ENCODE results near the gene CELA2B.
"Not testable (repeated sequence)": the region's sequence is repeated elsewhere in the genome, so short reads cannot be mapped to it uniquely, and the experiment has no call there.

The CELA2B gene

GRCh38 chr1:15501208-15502032 lies 25.5 kb downstream of the CELA2B start:
- peak; percentile 19 for DNase-seq

DNA sequence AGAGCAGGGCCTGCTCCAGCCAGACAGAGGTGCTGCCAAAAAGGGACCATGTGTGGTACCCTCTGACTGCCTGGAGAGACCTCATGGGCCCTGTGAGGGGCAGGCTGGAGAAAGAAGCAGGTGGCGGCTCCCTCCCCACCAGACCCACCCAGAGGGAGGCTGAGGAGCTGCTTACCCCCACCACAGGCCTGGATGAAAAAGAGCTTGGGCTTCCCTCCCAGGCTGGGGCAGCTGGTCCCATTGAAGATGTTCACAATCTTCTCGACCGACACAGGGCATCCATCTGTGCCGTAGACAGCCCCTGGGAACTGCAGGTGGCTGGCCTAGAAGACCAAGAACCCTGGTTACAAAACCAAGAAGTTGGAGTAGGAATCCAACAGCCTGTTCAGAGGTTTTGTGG lies 28.5 kb downstream of the CELA2B start:
- no peak for DNase-seq

GRCh38 chr1:15506831-15507230 lies 30.9 kb downstream of the CELA2B start:
- no peak for DNase-seq

- no peak for DNase-seq
These were observed 31.4 kb downstream of the CELA2B start for GRCh38 chr1:15507278-15507677.

GRCh38 chr1:15508700-15509487 lies 33.0 kb downstream of the CELA2B start:
- DNase-seq, result no peak

DNA sequence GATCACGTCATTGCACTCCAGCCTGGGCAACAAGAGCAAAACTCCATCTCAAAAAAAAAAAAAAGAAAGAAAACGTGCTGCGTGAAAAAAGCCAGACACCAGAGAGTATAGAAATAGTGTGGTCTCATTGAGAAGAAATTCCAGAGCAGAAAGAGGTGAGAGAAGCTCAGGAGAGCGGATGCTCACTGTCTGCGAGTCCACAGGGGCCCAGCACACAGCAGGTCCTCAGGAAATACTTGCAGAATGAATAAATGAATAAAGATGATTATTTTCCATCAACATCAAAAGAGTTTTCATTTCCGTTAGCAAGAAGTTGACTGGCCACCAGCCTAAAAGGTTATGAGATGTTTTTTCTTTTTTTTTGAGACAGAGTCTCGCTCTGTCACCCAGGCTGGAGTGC lies 33.7 kb downstream of the CELA2B start:
- no peak for DNase-seq

DNA sequence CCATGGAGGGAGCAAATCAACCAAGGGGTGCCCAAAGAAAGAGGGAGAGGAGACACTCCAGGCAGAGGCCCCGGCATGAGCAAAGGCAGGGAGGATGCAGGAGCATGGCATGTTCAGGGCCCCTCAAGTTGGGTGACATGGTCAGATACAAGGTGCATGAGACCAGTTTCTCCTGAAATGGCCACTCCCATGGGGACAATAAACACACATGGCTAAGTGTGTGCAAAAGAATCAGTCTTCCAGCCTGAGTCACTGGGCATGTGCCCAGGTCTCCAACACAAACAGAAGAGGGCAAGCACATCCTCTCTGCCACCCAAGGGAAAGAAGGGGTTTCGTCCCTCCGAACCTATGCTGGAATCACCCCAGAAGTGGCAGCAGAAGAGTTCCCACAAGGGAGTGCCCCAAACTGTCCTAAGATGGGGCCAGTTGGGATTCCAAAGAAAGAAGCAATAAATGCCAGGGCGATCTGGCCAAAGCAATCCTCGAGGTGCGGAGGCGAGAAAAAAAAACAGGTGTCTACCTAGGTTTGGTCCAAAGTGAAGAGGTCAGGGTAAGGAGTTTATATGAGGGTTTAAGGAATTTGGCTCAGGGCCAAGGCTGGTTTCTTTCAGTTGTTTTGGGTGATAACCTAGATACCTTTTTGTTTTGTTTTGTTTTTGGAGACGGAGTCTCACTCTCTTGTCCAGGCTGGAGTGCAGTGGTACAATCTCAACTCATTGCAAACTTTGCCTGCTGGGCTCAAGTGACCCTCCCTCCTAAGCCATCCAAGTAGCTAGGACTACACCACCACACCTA lies 34.9 kb downstream of the CELA2B start:
- DNase-seq, result no peak

DNA sequence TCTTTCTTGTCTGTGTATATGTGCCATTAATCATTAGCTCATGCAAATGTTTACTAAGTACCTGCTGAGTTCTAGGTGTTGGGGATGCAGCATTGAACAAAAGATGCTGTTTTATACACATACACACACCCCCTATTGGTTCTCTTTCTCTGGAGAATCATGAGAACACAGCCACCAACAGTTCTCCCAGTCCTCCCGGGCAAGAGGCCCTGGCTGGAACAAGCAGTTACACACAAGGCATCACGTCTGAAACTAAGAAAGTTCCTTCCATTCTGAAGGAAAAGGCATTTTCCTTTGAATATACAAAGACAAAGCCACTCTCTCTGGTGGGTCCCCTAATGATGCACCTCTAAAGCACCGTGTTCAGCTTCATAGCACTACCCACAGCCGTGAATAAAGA lies 37.3 kb downstream of the CELA2B start:
- no peak for DNase-seq

DNA sequence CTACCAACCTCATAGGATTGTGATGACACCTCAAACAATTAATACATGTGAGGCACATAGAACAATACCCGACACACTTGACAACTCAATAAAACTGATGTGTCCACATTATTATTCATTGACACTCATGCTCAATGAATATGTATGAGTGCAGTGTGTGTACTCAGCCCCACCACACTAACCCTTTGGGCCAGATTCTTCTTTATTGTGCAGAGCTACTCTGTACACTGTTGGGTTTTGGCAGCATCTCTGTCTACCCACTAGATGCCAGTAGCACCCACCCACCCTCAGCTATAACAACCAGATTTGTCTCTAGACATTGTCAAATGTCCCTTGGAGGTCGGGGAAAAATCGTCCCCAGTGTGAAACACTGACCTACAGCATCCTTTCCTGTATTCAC lies 38.0 kb downstream of the CELA2B start:
- no peak for DNase-seq

DNA sequence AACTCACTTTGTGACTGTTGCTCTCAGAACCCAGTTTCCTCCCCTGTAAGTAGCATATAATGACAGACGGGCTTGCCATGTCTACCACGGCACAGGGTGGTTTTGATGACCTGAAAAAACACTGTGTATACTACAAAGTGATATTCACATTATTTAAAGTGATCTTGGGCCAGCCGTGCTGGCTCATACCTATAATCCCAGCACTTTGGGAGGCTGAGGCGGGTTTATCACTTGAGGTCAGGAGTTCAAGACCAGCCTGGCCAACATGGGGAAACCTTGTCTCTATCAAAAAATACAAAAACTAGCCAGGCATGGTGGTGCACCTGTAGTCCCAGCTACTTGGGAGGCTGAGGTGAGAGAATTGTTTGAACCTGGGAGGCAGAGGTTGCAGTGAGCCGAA lies 38.7 kb downstream of the CELA2B start:
- DNase-seq, result not testable (repeated sequence)

DNA sequence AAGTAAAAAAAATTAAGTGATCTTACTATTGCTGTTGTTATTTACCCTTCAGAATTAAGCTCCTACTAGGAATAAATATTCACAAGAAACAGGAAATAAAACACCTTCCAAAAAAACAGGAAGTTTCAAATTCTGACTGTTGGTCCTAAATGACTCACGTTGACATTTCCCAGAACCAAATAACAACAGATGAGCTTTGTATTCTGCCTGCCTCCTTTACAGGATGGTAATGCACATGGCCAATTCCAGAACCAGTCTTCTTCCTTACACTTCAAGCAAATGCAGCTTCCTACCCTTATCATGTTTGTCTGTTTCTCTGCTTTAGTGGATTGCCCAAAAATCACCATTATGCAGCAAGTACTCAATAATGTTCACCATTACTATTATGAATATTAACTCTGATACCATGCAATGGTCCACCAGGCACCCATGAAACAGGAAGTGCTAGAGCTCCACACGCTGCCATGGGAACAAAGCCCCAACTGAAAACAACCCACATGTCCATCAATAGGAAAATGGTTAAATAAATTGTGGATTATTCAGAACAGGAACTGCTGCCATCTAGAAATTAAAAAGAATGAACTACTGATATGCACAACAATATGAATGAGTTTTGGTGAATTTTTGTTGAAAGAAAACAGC lies 39.2 kb downstream of the CELA2B start:
- no peak for DNase-seq

- no peak for DNase-seq
These were observed 43.7 kb downstream of the CELA2B start for GRCh38 chr1:15519625-15520024.

DNA sequence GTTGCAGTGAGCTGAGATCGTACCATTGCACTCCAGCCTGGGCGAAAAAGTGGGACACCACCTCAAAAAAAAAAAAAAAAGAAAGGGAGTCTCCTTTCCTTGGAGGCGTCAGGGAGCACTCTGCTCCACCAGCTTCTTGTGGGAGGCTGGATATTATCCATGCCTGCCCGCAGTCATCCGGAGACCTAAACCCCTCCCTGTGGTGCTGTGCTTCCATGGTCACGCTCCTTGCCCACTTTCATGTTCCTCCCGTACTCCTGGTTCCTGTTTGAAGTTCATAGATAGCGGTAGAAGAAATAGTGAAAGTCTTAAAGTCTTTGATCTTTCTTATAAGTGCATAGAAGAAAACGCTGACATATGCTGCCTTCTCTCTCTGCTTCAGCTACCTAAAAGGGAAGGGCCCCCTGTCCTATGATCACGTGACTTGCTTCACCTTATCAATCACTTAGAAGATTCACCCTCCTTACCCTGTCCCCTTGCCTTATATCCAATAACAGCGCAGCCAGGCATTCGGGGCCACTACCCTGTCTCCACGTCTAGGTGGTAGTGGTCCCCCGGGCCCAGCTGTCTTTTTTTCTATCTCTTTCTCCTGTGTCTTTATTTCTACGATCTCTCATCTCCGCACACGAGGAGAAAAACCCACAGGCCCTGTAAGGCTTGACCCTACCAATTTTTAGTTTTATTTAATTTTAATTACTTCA lies 45.5 kb downstream of the CELA2B start:
- not testable (repeated sequence) for DNase-seq

- DNase-seq, result no peak
These were observed 46.6 kb downstream of the CELA2B start for GRCh38 chr1:15522551-15522950.

- no peak for DNase-seq
These were observed 47.5 kb downstream of the CELA2B start for GRCh38 chr1:15523104-15524020.

GRCh38 chr1:15524021-15524282 lies 48.0 kb downstream of the CELA2B start, which contains the start of gene CASP9:
Gene CASP9 (minus strand): TSS chr1:15524215. CDS start chr1:15524200, 15 bp downstream.
- no peak for DNase-seq

DNA sequence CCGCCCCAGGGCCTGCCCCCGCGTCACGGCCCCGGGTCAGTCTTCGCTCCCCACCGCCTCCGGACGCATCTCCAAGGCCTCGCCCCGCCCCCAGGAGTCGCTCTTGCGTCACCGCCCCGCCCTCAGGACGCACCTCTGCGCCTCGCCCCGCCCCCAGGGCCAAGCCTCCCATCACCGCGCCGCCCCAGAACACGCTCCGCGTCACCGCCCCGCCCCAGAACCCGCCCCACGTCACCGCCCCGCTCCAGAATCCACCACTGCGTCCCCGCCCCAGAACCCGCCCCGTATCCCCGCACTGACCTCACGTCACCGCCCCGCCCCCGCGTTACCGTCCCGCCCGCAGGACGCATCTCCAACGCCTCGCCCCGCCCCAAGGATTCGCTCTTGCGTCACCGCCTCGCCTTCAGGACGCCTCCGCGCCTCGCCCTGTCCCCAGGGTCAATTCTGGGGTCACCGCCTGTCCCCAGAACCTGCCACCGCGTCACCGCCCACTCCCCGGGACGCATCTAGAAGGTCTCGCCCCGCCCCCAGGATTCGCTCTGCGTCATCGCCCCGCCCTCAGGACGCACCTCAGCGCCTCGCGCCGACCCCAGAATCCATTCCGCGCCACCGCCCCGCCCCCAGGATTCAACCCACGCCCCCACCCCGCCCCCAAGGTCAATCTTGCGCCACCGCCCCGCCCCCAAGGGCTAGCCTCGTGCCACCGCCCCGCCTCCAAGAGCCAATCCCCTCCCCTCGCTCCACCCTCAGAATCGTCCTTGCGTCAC lies 48.6 kb downstream of the CELA2B start:
- DNase-seq, result peak; percentile 98

DNA sequence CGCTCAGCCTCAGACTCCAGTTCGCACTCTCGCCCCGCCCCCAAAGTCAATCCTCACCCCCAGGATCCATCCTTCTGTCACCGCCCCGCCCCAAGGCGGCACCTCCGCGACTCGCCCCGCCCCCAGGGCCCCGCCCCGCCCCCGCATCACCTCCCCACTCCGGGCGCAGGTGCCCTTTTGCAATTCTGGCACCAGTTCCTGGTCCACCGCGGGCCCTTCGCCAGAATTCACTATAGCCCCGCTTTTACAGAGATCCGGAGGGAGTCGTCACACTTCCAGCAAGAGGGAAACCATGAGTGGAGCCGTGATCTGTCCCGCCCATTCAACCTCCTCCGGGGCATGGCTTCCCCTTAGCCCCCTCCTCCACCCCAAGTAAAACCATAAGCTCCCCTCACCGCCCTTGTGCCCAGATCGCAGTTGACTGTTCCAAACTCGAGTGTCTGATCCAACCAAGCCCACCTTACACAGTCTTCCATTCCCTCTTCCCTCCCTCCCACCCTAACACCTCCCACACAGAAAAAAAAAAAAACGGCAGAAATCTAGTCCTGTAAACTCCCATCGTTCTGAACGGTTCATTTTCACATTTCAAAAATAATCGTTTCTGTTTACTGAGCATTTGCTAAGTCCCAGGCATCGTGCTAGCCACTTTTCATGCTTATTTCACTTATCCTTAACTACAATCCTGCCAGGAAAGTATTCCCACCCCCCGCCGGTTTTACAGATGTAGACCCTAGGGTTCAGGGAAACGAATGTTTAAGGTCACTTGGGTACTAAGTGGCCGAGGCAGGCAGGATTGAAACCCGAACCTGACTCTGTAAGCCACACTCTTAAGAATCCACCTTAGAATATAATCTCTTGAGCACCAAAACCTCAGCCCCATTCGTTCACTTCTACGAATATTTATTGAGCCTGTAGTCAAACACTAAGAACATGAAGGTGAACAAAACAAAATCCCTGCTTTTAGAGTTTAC lies 49.4 kb downstream of the CELA2B start:
- peak; percentile 99 for DNase-seq

DNA sequence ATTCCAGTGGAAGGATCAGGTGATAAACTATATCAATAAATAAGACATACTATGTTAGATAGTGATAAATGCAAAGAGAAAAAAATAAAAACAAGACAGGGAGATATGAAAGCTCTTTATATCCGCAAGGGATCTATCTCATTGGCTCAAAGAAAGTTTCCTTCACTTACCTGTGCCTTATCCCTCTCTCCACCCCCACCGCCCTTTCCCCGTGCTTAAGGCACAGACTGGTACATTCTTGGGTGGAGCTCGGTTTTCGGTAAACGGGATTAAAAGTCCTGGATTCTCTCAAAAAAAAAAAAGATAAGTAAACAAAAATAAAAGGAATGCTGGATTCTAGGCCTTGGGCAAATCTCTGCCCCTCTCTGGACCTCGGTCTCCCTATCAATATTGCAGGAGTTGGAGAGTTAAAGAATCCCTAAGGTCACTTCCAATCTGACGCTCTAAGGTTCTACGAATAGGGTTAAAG lies 50.2 kb downstream of the CELA2B start:
- no peak for DNase-seq

All from effector CD4-positive, alpha-beta T cell (primary cell).